ENCODE data around the gene SDHB. TPM values are rescaled to one million over a fixed set of nuclear protein-coding genes. Genes with fewer than 3 reads are reported as not detected.

SDHB gene
- total and polyA plus RNA-seq, 2 of the 8 experiments (the other 6 are each of a cell fraction or from before 2014, with no cell fraction given), result 84.0 to 98.7 TPM

DNA sequence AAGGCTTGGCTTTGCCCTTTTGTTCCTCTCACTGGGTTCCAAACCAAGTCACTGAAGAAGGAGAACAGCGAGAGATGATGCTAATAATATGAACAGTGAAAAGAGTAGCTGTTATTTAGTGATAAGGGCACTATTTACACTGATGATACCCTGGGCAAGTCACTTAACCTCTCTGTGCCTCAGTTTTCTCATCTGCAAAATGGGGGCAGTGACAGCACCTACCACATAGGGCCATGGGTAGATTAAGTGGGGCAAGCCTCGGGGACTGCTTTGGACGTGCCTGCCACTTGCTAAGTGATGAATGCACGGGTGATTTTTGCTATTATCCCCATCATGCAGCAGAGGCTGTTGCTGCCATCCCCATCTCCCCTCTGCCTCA lies 51.3 kb downstream of the SDHB start (continued):
- TF ChIP-seq, protein P1, sequence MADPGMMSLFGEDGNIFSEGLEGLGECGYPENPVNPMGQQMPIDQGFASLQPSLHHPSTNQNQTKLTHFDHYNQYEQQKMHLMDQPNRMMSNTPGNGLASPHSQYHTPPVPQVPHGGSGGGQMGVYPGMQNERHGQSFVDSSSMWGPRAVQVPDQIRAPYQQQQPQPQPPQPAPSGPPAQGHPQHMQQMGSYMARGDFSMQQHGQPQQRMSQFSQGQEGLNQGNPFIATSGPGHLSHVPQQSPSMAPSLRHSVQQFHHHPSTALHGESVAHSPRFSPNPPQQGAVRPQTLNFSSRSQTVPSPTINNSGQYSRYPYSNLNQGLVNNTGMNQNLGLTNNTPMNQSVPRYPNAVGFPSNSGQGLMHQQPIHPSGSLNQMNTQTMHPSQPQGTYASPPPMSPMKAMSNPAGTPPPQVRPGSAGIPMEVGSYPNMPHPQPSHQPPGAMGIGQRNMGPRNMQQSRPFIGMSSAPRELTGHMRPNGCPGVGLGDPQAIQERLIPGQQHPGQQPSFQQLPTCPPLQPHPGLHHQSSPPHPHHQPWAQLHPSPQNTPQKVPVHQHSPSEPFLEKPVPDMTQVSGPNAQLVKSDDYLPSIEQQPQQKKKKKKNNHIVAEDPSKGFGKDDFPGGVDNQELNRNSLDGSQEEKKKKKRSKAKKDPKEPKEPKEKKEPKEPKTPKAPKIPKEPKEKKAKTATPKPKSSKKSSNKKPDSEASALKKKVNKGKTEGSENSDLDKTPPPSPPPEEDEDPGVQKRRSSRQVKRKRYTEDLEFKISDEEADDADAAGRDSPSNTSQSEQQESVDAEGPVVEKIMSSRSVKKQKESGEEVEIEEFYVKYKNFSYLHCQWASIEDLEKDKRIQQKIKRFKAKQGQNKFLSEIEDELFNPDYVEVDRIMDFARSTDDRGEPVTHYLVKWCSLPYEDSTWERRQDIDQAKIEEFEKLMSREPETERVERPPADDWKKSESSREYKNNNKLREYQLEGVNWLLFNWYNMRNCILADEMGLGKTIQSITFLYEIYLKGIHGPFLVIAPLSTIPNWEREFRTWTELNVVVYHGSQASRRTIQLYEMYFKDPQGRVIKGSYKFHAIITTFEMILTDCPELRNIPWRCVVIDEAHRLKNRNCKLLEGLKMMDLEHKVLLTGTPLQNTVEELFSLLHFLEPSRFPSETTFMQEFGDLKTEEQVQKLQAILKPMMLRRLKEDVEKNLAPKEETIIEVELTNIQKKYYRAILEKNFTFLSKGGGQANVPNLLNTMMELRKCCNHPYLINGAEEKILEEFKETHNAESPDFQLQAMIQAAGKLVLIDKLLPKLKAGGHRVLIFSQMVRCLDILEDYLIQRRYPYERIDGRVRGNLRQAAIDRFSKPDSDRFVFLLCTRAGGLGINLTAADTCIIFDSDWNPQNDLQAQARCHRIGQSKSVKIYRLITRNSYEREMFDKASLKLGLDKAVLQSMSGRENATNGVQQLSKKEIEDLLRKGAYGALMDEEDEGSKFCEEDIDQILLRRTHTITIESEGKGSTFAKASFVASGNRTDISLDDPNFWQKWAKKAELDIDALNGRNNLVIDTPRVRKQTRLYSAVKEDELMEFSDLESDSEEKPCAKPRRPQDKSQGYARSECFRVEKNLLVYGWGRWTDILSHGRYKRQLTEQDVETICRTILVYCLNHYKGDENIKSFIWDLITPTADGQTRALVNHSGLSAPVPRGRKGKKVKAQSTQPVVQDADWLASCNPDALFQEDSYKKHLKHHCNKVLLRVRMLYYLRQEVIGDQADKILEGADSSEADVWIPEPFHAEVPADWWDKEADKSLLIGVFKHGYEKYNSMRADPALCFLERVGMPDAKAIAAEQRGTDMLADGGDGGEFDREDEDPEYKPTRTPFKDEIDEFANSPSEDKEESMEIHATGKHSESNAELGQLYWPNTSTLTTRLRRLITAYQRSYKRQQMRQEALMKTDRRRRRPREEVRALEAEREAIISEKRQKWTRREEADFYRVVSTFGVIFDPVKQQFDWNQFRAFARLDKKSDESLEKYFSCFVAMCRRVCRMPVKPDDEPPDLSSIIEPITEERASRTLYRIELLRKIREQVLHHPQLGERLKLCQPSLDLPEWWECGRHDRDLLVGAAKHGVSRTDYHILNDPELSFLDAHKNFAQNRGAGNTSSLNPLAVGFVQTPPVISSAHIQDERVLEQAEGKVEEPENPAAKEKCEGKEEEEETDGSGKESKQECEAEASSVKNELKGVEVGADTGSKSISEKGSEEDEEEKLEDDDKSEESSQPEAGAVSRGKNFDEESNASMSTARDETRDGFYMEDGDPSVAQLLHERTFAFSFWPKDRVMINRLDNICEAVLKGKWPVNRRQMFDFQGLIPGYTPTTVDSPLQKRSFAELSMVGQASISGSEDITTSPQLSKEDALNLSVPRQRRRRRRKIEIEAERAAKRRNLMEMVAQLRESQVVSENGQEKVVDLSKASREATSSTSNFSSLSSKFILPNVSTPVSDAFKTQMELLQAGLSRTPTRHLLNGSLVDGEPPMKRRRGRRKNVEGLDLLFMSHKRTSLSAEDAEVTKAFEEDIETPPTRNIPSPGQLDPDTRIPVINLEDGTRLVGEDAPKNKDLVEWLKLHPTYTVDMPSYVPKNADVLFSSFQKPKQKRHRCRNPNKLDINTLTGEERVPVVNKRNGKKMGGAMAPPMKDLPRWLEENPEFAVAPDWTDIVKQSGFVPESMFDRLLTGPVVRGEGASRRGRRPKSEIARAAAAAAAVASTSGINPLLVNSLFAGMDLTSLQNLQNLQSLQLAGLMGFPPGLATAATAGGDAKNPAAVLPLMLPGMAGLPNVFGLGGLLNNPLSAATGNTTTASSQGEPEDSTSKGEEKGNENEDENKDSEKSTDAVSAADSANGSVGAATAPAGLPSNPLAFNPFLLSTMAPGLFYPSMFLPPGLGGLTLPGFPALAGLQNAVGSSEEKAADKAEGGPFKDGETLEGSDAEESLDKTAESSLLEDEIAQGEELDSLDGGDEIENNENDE (IDR thresholded peaks at IDR 0.05; ENCODE audit: insufficient replicate concordance, low read length), result no peak
- no peak for TF ChIP-seq CTBP2 (IDR thresholded peaks at IDR 0.05; ENCODE audit: borderline replicate concordance, insufficient read depth, insufficient read length, low read length)
- TF ChIP-seq BCL11A (IDR thresholded peaks at IDR 0.05; ENCODE audit: low read depth in 2 of 2, low read length in 2 of 2), result no peak
- no peak for TF ChIP-seq RFX5 (IDR thresholded peaks at IDR 0.05; ENCODE audit: borderline replicate concordance, low read depth, low read length)
- no peak for TF ChIP-seq TEAD4 (IDR thresholded peaks at IDR 0.05; ENCODE audit: low read depth, low read length)
- TF ChIP-seq BACH1 (IDR thresholded peaks at IDR 0.05; ENCODE audit: low read length), result no peak
- TF ChIP-seq CBX5 (IDR thresholded peaks at IDR 0.05; ENCODE audit: low read depth, low read length), result no peak
- no peak for TF ChIP-seq EGR1 (IDR thresholded peaks at IDR 0.05; ENCODE audit: borderline replicate concordance, low read depth, low read length)
- TF ChIP-seq CREB1 (IDR thresholded peaks at IDR 0.05), result no peak
- TF ChIP-seq TCF12 (IDR thresholded peaks at IDR 0.05; ENCODE audit: low read depth, low read length), result no peak
- TF ChIP-seq KDM5A (IDR thresholded peaks at IDR 0.05; ENCODE audit: low read length), result no peak
- no peak for TF ChIP-seq RBBP5 (IDR thresholded peaks at IDR 0.05; ENCODE audit: borderline replicate concordance, low read depth, low read length)
